H1 (cell line): ENCODE results near the gene ZSCAN1. TPM values are rescaled to one million over a fixed set of nuclear protein-coding genes. Genes with fewer than 3 reads are reported as not detected.

Experiments used
- CTCF ChIA-PET: fragments of 300-600 bp; sonication (Branson Sonifier 250); formaldehyde crosslinking; loops from one replicate; lab custom pipeline; 2021; ENCODE audit not compliant: partially characterized antibody; lab: Charles Lee
- POLR2A ChIA-PET: fragments of 300-600 bp; sonication (Branson Sonifier 250); formaldehyde crosslinking; loops from one replicate; lab custom pipeline; 2021; ENCODE audit warnings: inconsistent platforms; ENCODE audit not compliant: partially characterized antibody; lab: Charles Lee
- DNase-seq, 2 experiments: peaks; one replicate each; pipeline versions ENCODE4 v3.0.0 to v3.0.0-alpha.2; 2010 to 2022; ENCODE audit warnings: low spot score in 2 of 2, low read depth in 1 of 2, mixed read lengths in 1 of 2
- FAIRE-seq: peaks from 2 replicates; lab custom pipeline; 2011; peaks lifted over from hg19 to GRCh38; lab: Jason Lieb, UNC
- H2AFZ ChIP-seq: 2 replicates; pipeline ENCODE4 v1.8.1; 2012; ENCODE audit warnings: low read length, inconsistent platforms
- H2AK5ac ChIP-seq: 2 replicates; pipeline ENCODE4 v1.6.1; 2013; ENCODE audit warnings: low read depth, low read length
- H2BK120ac ChIP-seq: replicated peaks from 2 replicates; pipeline ENCODE3; 2013; ENCODE audit warnings: low read depth, low read length, inconsistent platforms
- H2BK12ac ChIP-seq: 2 replicates; pipeline ENCODE4 v1.6.1; 2013; ENCODE audit warnings: low read depth, low read length
- H2BK15ac ChIP-seq: 2 replicates; pipeline ENCODE4 v1.6.1; 2013; ENCODE audit warnings: low read length
- H2BK20ac ChIP-seq: 2 replicates; pipeline ENCODE4 v1.6.1; 2013; ENCODE audit warnings: low read length
- H2BK5ac ChIP-seq: 2 replicates; pipeline ENCODE4 v1.6.1; 2013; ENCODE audit warnings: low read depth, low read length
- H3K14ac ChIP-seq: 2 replicates; pipeline ENCODE4 v1.6.1; 2013; ENCODE audit warnings: inconsistent platforms; ENCODE audit not compliant: insufficient read length
- H3K18ac ChIP-seq: 2 replicates; pipeline ENCODE4 v1.6.1; 2013; ENCODE audit warnings: low read length; ENCODE audit errors: extremely low read depth
- H3K23ac ChIP-seq: 2 replicates; pipeline ENCODE4 v1.6.1; 2013; ENCODE audit warnings: inconsistent platforms; ENCODE audit not compliant: insufficient read length
- H3K23me2 ChIP-seq: 2 replicates; pipeline ENCODE4 v1.6.1; 2013; ENCODE audit warnings: low read depth, low read length
- H3K27ac ChIP-seq: 2 replicates; pipeline ENCODE4 v1.6.1; 2011; ENCODE audit warnings: low read depth, low read length, inconsistent platforms
- H3K27me3 ChIP-seq, 4 experiments: replicated peaks in 1 of 4; 1 replicate in 1 of 4; 2 replicates in 3 of 4; pipeline versions ENCODE4 v1.6.1 to v1.8.1; 2011 to 2013; ENCODE audit warnings: low read length in 3 of 4, mild to moderate bottlenecking in 3 of 4, inconsistent platforms in 2 of 4, mixed read lengths in 2 of 4, moderate library complexity in 1 of 4; ENCODE audit not compliant: control insufficient read depth in 3 of 4, insufficient read depth in 3 of 4; ENCODE audit errors: extremely low read depth in 1 of 4
- H3K36me3 ChIP-seq, 4 experiments: 2 replicates each; pipeline versions ENCODE4 v1.6.1 to v1.8.1; 2011 to 2013; ENCODE audit warnings: mild to moderate bottlenecking in 4 of 4, low read length in 3 of 4, moderate library complexity in 2 of 4, control low read depth in 1 of 4, inconsistent platforms in 1 of 4; ENCODE audit not compliant: insufficient read depth in 4 of 4, control insufficient read depth in 2 of 4
- H3K4ac ChIP-seq: replicated peaks from 2 replicates; pipeline ENCODE3; 2013; ENCODE audit warnings: low read length, low read depth, mixed read lengths, inconsistent platforms; ENCODE audit not compliant: insufficient read length
- H3K4me1 ChIP-seq, 4 experiments: replicated peaks in 1 of 4; 1 replicate in 1 of 4; 2 replicates in 3 of 4; pipeline versions ENCODE4 v1.6.1 to v1.8.1; 2011 to 2013; ENCODE audit warnings: low read length in 3 of 4, inconsistent platforms in 2 of 4, mixed read lengths in 1 of 4; ENCODE audit not compliant: insufficient read depth in 4 of 4, control insufficient read depth in 3 of 4
- H3K4me2 ChIP-seq, 2 experiments: 2 replicates each; pipeline versions ENCODE4 v1.6.1 to v1.8.1; 2011 to 2013; ENCODE audit warnings: low read depth in 2 of 2, low read length in 2 of 2, control low read depth in 1 of 2, inconsistent platforms in 1 of 2, mild to moderate bottlenecking in 1 of 2; ENCODE audit not compliant: insufficient read depth in 1 of 2
- H3K4me3 ChIP-seq, 4 experiments: fragments of 200-600, 300-600 bp in 1 of 4; sonication (generic), shearing (Covaris generic), sonication (Bioruptor Twin) in 1 of 4; 2 replicates each; pipeline versions ENCODE4 v1.5.1 to v1.8.1; 2011 to 2016; ENCODE audit warnings: low read length in 4 of 4, low read depth in 3 of 4, control low read depth in 2 of 4, inconsistent platforms in 2 of 4, mild to moderate bottlenecking in 2 of 4, mixed read lengths in 1 of 4, moderate library complexity in 1 of 4; ENCODE audit not compliant: insufficient read depth in 2 of 4; ENCODE audit errors: extremely low read depth in 1 of 4
- H3K56ac ChIP-seq: replicated peaks from 2 replicates; pipeline ENCODE3; 2013; ENCODE audit warnings: low read depth, mild to moderate bottlenecking, mixed read lengths, low read length, inconsistent platforms; ENCODE audit not compliant: insufficient read length
- H3K79me1 ChIP-seq: 2 replicates; pipeline ENCODE4 v1.6.1; 2013; ENCODE audit warnings: low read depth, low read length, control low read depth
- H3K79me2 ChIP-seq, 2 experiments: 2 replicates each; pipeline versions ENCODE4 v1.6.1 to v1.8.1; 2012 to 2013; ENCODE audit warnings: low read length in 2 of 2, mild to moderate bottlenecking in 2 of 2, inconsistent platforms in 1 of 2; ENCODE audit not compliant: insufficient read depth in 2 of 2, control insufficient read depth in 1 of 2
- H3K9ac ChIP-seq, 4 experiments: replicated peaks in 1 of 4; 1 replicate in 1 of 4; 2 replicates in 3 of 4; pipeline versions ENCODE4 v1.6.1 to v1.8.1; 2011 to 2013; ENCODE audit warnings: low read depth in 3 of 4, low read length in 3 of 4, control low read depth in 2 of 4, mild to moderate bottlenecking in 2 of 4, moderate library complexity in 2 of 4, inconsistent platforms in 1 of 4; ENCODE audit errors: extremely low read depth in 1 of 4
- H3K9me3 ChIP-seq, 2 experiments: 2 replicates each; pipeline versions ENCODE4 v1.6.1 to v1.8.1; 2012 to 2013; ENCODE audit warnings: mild to moderate bottlenecking in 2 of 2, moderate library complexity in 2 of 2, control low read depth in 1 of 2, inconsistent platforms in 1 of 2, low read depth in 1 of 2, low read length in 1 of 2, mixed read lengths in 1 of 2; ENCODE audit not compliant: insufficient read depth in 2 of 2
- H4K20me1 ChIP-seq, 2 experiments: replicated peaks in 1 of 2; 2 replicates each; pipeline versions ENCODE3 to v1.8.1; 2011 to 2013; ENCODE audit warnings: inconsistent platforms in 2 of 2, low read length in 2 of 2, mild to moderate bottlenecking in 1 of 2; ENCODE audit not compliant: insufficient read depth in 2 of 2, control insufficient read depth in 1 of 2
- H4K5ac ChIP-seq: 2 replicates; pipeline ENCODE4 v1.6.1; 2013; ENCODE audit warnings: low read length, low read depth, mixed read lengths, inconsistent platforms; ENCODE audit not compliant: insufficient read length
- H4K8ac ChIP-seq: 2 replicates; pipeline ENCODE4 v1.8.0; 2013; ENCODE audit warnings: mild to moderate bottlenecking, moderate library complexity, low read length, inconsistent platforms; ENCODE audit not compliant: insufficient read depth; ENCODE audit errors: extremely low read depth
- H4K91ac ChIP-seq: replicated peaks from 2 replicates; pipeline ENCODE3; 2013; ENCODE audit warnings: low read length, mixed read lengths, inconsistent platforms; ENCODE audit not compliant: insufficient read length
- ASH2L ChIP-seq: fragments of 200-600, 300-600 bp; sonication (generic); IDR thresholded peaks from one replicate; pipeline ENCODE4 v1.7.1; 2017; ENCODE audit warnings: low read length
- ATF2 ChIP-seq: IDR thresholded peaks from 2 replicates; pipeline ENCODE4 v1.6.1; 2012; ENCODE audit warnings: low read length, inconsistent platforms
- BCL11A ChIP-seq, 2 experiments: IDR thresholded peaks; one replicate each; pipeline ENCODE4 v1.6.1; 2011; ENCODE audit warnings: low read depth in 2 of 2, low read length in 2 of 2, mild to moderate bottlenecking in 2 of 2
- EP300 ChIP-seq, 2 experiments: IDR thresholded peaks; 1 replicate in 1 of 2; 2 replicates in 1 of 2; pipeline ENCODE4 v1.6.1; 2011 to 2012; ENCODE audit warnings: low read depth in 2 of 2, low read length in 2 of 2, mild to moderate bottlenecking in 2 of 2, borderline replicate concordance in 1 of 2, inconsistent platforms in 1 of 2, moderate library complexity in 1 of 2
- GABPA ChIP-seq: IDR thresholded peaks from 2 replicates; pipeline ENCODE4 v1.6.1; 2011; ENCODE audit warnings: mild to moderate bottlenecking, low read length, moderate library complexity, borderline replicate concordance; ENCODE audit not compliant: insufficient read depth
- JUN ChIP-seq: IDR thresholded peaks from 2 replicates; pipeline ENCODE4 v1.6.1; 2011; ENCODE audit warnings: low read depth, mild to moderate bottlenecking, improper control_type of control experiment, low read length
- NRF1 ChIP-seq: IDR thresholded peaks from 2 replicates; pipeline ENCODE4 v1.6.1; 2011; ENCODE audit warnings: mild to moderate bottlenecking, low read depth, low read length, improper control_type of control experiment
- POLR2AphosphoS5 ChIP-seq: IDR thresholded peaks from 2 replicates; pipeline ENCODE4 v1.6.1; 2011; ENCODE audit warnings: low read depth, low read length
- SIX5 ChIP-seq: IDR thresholded peaks from 2 replicates; pipeline ENCODE4 v1.6.1; 2011; ENCODE audit warnings: mild to moderate bottlenecking, low read depth, low read length
- SP4 ChIP-seq: IDR thresholded peaks from 2 replicates; pipeline ENCODE4 v1.6.1; 2012; ENCODE audit warnings: low read length, inconsistent platforms
- TAF7 ChIP-seq: optimal IDR thresholded peaks from 2 replicates; pipeline ENCODE3; 2011; ENCODE audit warnings: low read depth, mild to moderate bottlenecking, inconsistent platforms, low read length, moderate library complexity, borderline replicate concordance
- WGBS, 2 experiments: shearing (Covaris generic) in 1 of 2; methylation state at CpG; one replicate each; pipeline versions ENCODE4 v1.1.6 to v1.1.7; 2013 to 2015; ENCODE audit warnings: low lambda C conversion rate in 2 of 2, mixed read lengths in 2 of 2, inconsistent platforms in 1 of 2, low coverage in 1 of 2, missing lambda C conversion rate in 1 of 2; ENCODE audit not compliant: insufficient replicate concordance in 2 of 2, insufficient coverage in 1 of 2, insufficient read length in 1 of 2; ENCODE audit errors: extremely low coverage in 1 of 2, missing lambda C conversion rate in 1 of 2; 5-methylcytosine and 5-hydroxymethylcytosine counted together
- polyA plus RNA-seq, 7 experiments: library from polyadenylated mRNA; depleted of rRNA in 3 of 7; stranded (reverse) in 5 of 7; unstranded in 2 of 7; fragments of >200 nt in 5 of 7; fragments of 200-250 nt in 2 of 7; gene quantifications; 1 replicate in 5 of 7; 2 replicates in 1 of 7; 4 replicates in 1 of 7; pipeline versions ENCODE4 v1.2.1 to v1.2.3, GENCODE V29; 2011 to 2013; ENCODE audit warnings: missing spikeins in 2 of 7, mixed read lengths in 2 of 7
- total RNA-seq: library from RNA; stranded (reverse); fragmentation: NEBNext Ultra II Directional; extraction: Animal tissue kit (Norgen Biotek cat#: 25700); gene quantifications from 2 replicates; pipeline ENCODE4 v1.2.1, GENCODE V29; 2021

ZSCAN1 gene
- total and polyA plus RNA-seq, 2 of the 8 experiments (the other 6 are each of a cell fraction or from before 2014, with no cell fraction given) = 1.2 to 4.3 TPM

- ChIA-PET POLR2A (interaction anchor here (1.3 to 6.2 kb wide), 4 partner anchors 8 to 50 kb away, joined by 3 to 45 read pairs (median 23); partner anchors contain the start of gene ZNF135), CTCF (interaction anchor here (1.2 to 6.7 kb wide), 5 partner anchors 10 to 86 kb away, joined by 3 to 113 read pairs (median 21); partner anchors contain the start of gene ZNF135)
- no peak overlapping the region for H3K4ac ChIP-seq
- H3K27me3 ChIP-seq = peaks cover 0 to 5% (median 3%) of the 10 kb centered on the region in 4 experiments; a peak in 4 of 7 replicates
- 87% methylated on average over 7 of the region's 7 CpGs; no CpG with 5 or more reads in 1 of the 2 experiments for WGBS, 2 experiments
- no peak overlapping the region for H2BK120ac ChIP-seq
- H4K5ac ChIP-seq = no peak overlapping the region
- H3K4me3 ChIP-seq = no peak overlapping the region
- peaks cover 0 to 3% (median 0%) of the 10 kb centered on the region in 4 experiments; a peak in 2 of 7 replicates for H3K4me1 ChIP-seq
- no peak overlapping the region for H2BK5ac ChIP-seq
- H3K4me2 ChIP-seq = no peak overlapping the region
- no peak for TF ChIP-seq SP4
- no peak for TF ChIP-seq POLR2AphosphoS5
- TF ChIP-seq JUN = no peak
- no peak for TF ChIP-seq NRF1
- TF ChIP-seq TAF7 = no peak
- no peak for TF ChIP-seq GABPA
- TF ChIP-seq EP300 (IDR thresholded peaks at IDR 0.05; ENCODE audit: borderline replicate concordance in 1 of 2, low read depth in 2 of 2, low read length in 2 of 2) = no peak
- TF ChIP-seq ASH2L = no peak
- no peak for TF ChIP-seq ATF2
- TF ChIP-seq SIX5 = no peak
- no peak for TF ChIP-seq BCL11A (IDR thresholded peaks at IDR 0.05; ENCODE audit: low read depth in 2 of 2, low read length in 2 of 2)
- no peaks in the 10 kb centered on the region for H4K20me1 ChIP-seq
- H4K91ac ChIP-seq = no peak overlapping the region
- no peak overlapping the region for H3K23ac ChIP-seq
- H3K9ac ChIP-seq = no peak overlapping the region
- H2BK20ac ChIP-seq = no peak overlapping the region
- H2AK5ac ChIP-seq = no peak overlapping the region
- no peak overlapping the region for H4K8ac ChIP-seq
- no peaks in the 10 kb centered on the region for H3K79me1 ChIP-seq
- H3K56ac ChIP-seq = no peak overlapping the region
- no peak for FAIRE-seq
- no peaks in the 10 kb centered on the region; the same call in 1 of the 2 replicates for H3K23me2 ChIP-seq
- no peak overlapping the region for H3K27ac ChIP-seq
- DNase-seq = no peak
- no peak overlapping the region for H2AFZ ChIP-seq
- no peaks in the 10 kb centered on the region for H3K36me3 ChIP-seq
- H3K9me3 ChIP-seq = peaks cover 32 to 69% of the 10 kb centered on the region in 2 experiments
- no peak overlapping the region for H3K14ac ChIP-seq
- H3K18ac ChIP-seq = no peak overlapping the region
- no peak overlapping the region for H2BK15ac ChIP-seq
- no peak overlapping the region for H2BK12ac ChIP-seq
- H3K79me2 ChIP-seq = no peaks in the 10 kb centered on the region
Observed at GRCh38 chr19:58046856-58047255, 13.0 kb downstream of the ZSCAN1 start.
